ENCODE results near the gene TEX51.

Gene TEX51

GRCh38 chr2:126908721-126909177 lies 10.1 kb downstream of the TEX51 start:
- no peaks in the 10 kb centered on the region for H3K36me3 ChIP-seq (ENCODE audit: control insufficient read depth, insufficient read depth, low read length)
- no peaks in the 10 kb centered on the region for H3K27me3 ChIP-seq (ENCODE audit: control insufficient read depth, insufficient read depth, low read length)
- H3K9me3 ChIP-seq (ENCODE audit: control insufficient read depth, low read length): no peaks in the 10 kb centered on the region
- H3K9ac ChIP-seq: no peak overlapping the region
- TF ChIP-seq CTCF (IDR thresholded peaks at IDR 0.05): no peak
- no peaks in the 10 kb centered on the region for H3K79me2 ChIP-seq
- H3K4me3 ChIP-seq (ENCODE audit: low read depth, low read length): no peak overlapping the region
- H3K4me2 ChIP-seq (ENCODE audit: low read length): no peak overlapping the region
- no peak overlapping the region for H2AFZ ChIP-seq
- H3K27ac ChIP-seq: no peak overlapping the region
- H3K4me1 ChIP-seq: no peaks in the 10 kb centered on the region

DNA sequence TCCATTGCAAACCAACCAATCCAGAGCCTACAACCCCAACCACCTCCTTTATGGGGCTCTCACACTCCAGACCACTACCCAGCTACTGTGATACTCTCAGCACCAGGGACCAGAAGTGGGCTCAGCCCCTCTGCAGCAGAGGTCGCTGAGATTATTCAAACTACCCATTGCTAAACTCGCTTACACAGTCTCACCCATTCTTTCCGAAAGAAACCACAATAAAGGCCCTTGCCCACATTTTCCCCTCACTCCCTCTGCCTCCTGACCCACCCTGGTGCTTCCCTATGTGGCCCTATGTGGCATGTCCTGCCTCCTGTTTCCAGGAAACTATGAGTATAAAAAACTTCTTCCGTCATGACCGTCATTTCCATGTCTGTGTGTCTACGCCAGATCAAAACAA lies 10.7 kb downstream of the TEX51 start:
- H3K9me3 ChIP-seq (ENCODE audit: control insufficient read depth, low read length): no peaks in the 10 kb centered on the region
- H3K36me3 ChIP-seq (ENCODE audit: control insufficient read depth, insufficient read depth, low read length): no peaks in the 10 kb centered on the region
- H3K4me3 ChIP-seq (ENCODE audit: low read depth, low read length): no peak overlapping the region
- no peak overlapping the region for H2AFZ ChIP-seq
- H3K9ac ChIP-seq: no peak overlapping the region
- no peak for TF ChIP-seq CTCF (IDR thresholded peaks at IDR 0.05)
- H3K79me2 ChIP-seq: no peaks in the 10 kb centered on the region
- no peak overlapping the region for H3K27ac ChIP-seq
- no peak overlapping the region for H3K4me2 ChIP-seq (ENCODE audit: low read length)
- H3K4me1 ChIP-seq: no peaks in the 10 kb centered on the region
- H3K27me3 ChIP-seq (ENCODE audit: control insufficient read depth, insufficient read depth, low read length): no peaks in the 10 kb centered on the region

DNA sequence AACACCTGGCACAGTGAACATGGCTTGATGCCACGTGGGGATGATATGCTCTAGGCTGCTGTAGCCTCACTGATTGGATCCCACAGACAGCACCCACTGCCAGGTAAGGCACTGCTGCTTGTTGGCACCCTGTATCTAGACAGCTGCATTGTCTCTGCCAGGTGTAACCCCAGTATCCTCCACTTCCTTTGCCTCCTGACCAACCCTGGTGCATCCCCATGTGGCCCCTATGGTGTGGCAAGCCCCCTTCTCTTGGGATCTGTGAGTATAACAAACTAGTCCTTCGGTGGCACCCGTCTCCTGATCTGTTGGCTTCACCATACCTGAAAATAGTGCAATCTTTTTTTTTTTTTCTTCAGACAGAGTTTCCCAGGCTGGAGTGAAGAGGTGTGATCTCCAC lies 11.1 kb downstream of the TEX51 start:
- Histone ChIP-seq H3K9ac (no peak overlapping the region), H3K36me3 (ENCODE audit: control insufficient read depth, insufficient read depth, low read length) (no peaks in the 10 kb centered on the region), H3K9me3 (ENCODE audit: control insufficient read depth, low read length) (no peaks in the 10 kb centered on the region), H3K27me3 (ENCODE audit: control insufficient read depth, insufficient read depth, low read length) (no peaks in the 10 kb centered on the region), H3K4me2 (ENCODE audit: low read length) (no peak overlapping the region), H2AFZ (no peak overlapping the region), H3K4me1 (no peaks in the 10 kb centered on the region), H3K79me2 (no peaks in the 10 kb centered on the region), H3K4me3 (ENCODE audit: low read depth, low read length) (no peak overlapping the region), H3K27ac (no peak overlapping the region)
- TF ChIP-seq CTCF (IDR thresholded peaks at IDR 0.05): no peak

DNA sequence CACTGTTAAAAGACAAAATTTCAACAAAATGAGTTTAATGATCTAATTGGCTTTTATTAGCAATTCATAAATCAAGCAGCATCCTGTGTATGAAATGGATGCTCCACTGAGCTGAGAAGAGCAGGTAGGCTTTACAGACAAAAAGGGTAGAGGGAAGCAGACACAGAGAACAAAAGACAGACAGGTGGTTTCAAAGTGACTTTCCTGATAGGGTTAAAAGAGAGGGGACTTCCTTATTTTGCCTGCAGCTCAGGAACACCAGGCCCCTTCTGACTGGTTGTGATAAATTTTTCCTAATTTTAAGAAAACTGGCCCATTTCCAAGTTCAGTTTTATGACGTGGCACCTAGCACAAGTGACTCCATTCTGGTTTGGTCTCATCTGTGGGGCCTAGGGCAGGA lies 11.9 kb downstream of the TEX51 start:
- H3K79me2 ChIP-seq: no peaks in the 10 kb centered on the region
- no peak overlapping the region for H3K9ac ChIP-seq
- H2AFZ ChIP-seq: no peak overlapping the region
- no peaks in the 10 kb centered on the region for H3K36me3 ChIP-seq (ENCODE audit: control insufficient read depth, insufficient read depth, low read length)
- H3K27me3 ChIP-seq (ENCODE audit: control insufficient read depth, insufficient read depth, low read length): no peaks in the 10 kb centered on the region
- H3K4me2 ChIP-seq (ENCODE audit: low read length): no peak overlapping the region
- TF ChIP-seq CTCF (IDR thresholded peaks at IDR 0.05): no peak
- no peaks in the 10 kb centered on the region for H3K4me1 ChIP-seq
- no peak overlapping the region for H3K27ac ChIP-seq
- no peaks in the 10 kb centered on the region for H3K9me3 ChIP-seq (ENCODE audit: control insufficient read depth, low read length)
- no peak overlapping the region for H3K4me3 ChIP-seq (ENCODE audit: low read depth, low read length)

- Histone ChIP-seq H3K27me3 (ENCODE audit: control insufficient read depth, insufficient read depth, low read length) (no peaks in the 10 kb centered on the region), H3K9ac (no peak overlapping the region), H3K27ac (no peak overlapping the region)
These were observed 12.6 kb downstream of the TEX51 start for GRCh38 chr2:126911111-126911796.

More at GRCh38 chr2:126911111-126911796, 12.6 kb downstream of the TEX51 start:
- Histone ChIP-seq H3K9me3 (ENCODE audit: control insufficient read depth, low read length) (no peaks in the 10 kb centered on the region), H3K36me3 (ENCODE audit: control insufficient read depth, insufficient read depth, low read length) (no peaks in the 10 kb centered on the region), H2AFZ (no peak overlapping the region), H3K4me3 (ENCODE audit: low read depth, low read length) (no peak overlapping the region), H3K79me2 (no peaks in the 10 kb centered on the region), H3K4me2 (ENCODE audit: low read length) (no peak overlapping the region), H3K4me1 (no peaks in the 10 kb centered on the region)
- TF ChIP-seq CTCF (IDR thresholded peaks at IDR 0.05): no peak
